Prostate gland (tissue), 2 donors: ENCODE measurements around the gene JAG2.

Experiments
- POLR2A ChIP-seq: fragments of 450-650 bp; IDR thresholded peaks from one replicate; pipeline ENCODE4 v1.6.1; 2016; ENCODE audit warnings: antibody characterized with exemption, mild to moderate bottlenecking
- TF ChIP-seq, protein P1 (sequence below), 4 experiments: fragments of 200-600 bp in 2 of 4; fragments of 450-650 bp in 2 of 4; sonication (generic) in 2 of 4; IDR thresholded peaks; 1 replicate in 3 of 4; 2 replicates in 1 of 4; pipeline ENCODE4 v1.5.1; 2016 to 2019; ENCODE audit warnings: antibody characterized with exemption in 4 of 4, mild to moderate bottlenecking in 2 of 4, moderate library complexity in 2 of 4

GRCh38 chr14:105154476-105154871, 14.1 kb downstream of the JAG2 start:
- TF ChIP-seq, protein P1, sequence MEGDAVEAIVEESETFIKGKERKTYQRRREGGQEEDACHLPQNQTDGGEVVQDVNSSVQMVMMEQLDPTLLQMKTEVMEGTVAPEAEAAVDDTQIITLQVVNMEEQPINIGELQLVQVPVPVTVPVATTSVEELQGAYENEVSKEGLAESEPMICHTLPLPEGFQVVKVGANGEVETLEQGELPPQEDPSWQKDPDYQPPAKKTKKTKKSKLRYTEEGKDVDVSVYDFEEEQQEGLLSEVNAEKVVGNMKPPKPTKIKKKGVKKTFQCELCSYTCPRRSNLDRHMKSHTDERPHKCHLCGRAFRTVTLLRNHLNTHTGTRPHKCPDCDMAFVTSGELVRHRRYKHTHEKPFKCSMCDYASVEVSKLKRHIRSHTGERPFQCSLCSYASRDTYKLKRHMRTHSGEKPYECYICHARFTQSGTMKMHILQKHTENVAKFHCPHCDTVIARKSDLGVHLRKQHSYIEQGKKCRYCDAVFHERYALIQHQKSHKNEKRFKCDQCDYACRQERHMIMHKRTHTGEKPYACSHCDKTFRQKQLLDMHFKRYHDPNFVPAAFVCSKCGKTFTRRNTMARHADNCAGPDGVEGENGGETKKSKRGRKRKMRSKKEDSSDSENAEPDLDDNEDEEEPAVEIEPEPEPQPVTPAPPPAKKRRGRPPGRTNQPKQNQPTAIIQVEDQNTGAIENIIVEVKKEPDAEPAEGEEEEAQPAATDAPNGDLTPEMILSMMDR (IDR thresholded peaks at IDR 0.05) = no peak
- no peak for TF ChIP-seq POLR2A
